Uterus (tissue), 4 donors: ENCODE measurements around the gene GPR68. TPM values are rescaled to one million over a fixed set of nuclear protein-coding genes. Genes with fewer than 3 reads are reported as not detected.
"Not testable (repeated sequence)": the region's sequence is repeated elsewhere in the genome, so short reads cannot be mapped to it uniquely, and the experiment has no call there.

Experiments
- DNase-seq, 2 donors: peaks; one replicate each; pipeline ENCODE4 v3.0.0-alpha.2; 2019 to 2020
- H3K27ac ChIP-seq, 2 donors: fragments of 200-600 bp; sonication (generic); 1 replicate in 1 of 2; 2 replicates in 1 of 2; pipeline ENCODE4 v1.5.1; 2016 to 2018
- H3K27me3 ChIP-seq, 2 donors: fragments of 200-600 bp; sonication (generic); one replicate each; pipeline ENCODE4 v1.5.1; 2018 to 2019; ENCODE audit warnings: control low read depth in 1 of 2
- H3K36me3 ChIP-seq, 2 donors: fragments of 200-600 bp; sonication (generic); one replicate each; pipeline ENCODE4 v1.5.1; 2019; ENCODE audit warnings: control low read depth in 1 of 2
- H3K4me1 ChIP-seq, 2 donors: fragments of 200-600 bp; sonication (generic); one replicate each; pipeline ENCODE4 v1.5.1; 2018 to 2019; ENCODE audit warnings: control low read depth in 1 of 2
- H3K4me3 ChIP-seq, 2 donors: fragments of 200-600 bp; sonication (generic); 1 replicate in 1 of 2; 2 replicates in 1 of 2; pipeline ENCODE4 v1.5.1; 2018 to 2019; ENCODE audit warnings: mild to moderate bottlenecking in 1 of 2
- H3K9me3 ChIP-seq, 2 donors: fragments of 200-600 bp; sonication (generic); one replicate each; pipeline ENCODE4 v1.5.1; 2019; ENCODE audit warnings: control low read depth in 1 of 2
- POLR2A ChIP-seq, 2 donors: fragments of 450-650 bp; IDR thresholded peaks; one replicate each; pipeline ENCODE4 v1.6.1; 2016; ENCODE audit warnings: antibody characterized with exemption in 2 of 2, mild to moderate bottlenecking in 1 of 2, moderate library complexity in 1 of 2
- intact Hi-C: fragments of 100-400 bp; cut with DNase I; formaldehyde crosslinking; loops from one replicate; pipeline ENCODE4 v1.15.1; 2023; ENCODE audit warnings: low total_unique reads
- total RNA-seq, 4 donors: library from RNA; depleted of rRNA in 3 of 4; stranded (reverse); fragments of >200 nt in 3 of 4; gene quantifications; one replicate each; pipeline versions ENCODE4 v1.1.0 to v1.2.4, GENCODE V29; 2014 to 2023
- TF ChIP-seq, protein P1 (sequence below), 4 experiments: fragments of 200-600 bp in 2 of 4; fragments of 450-650 bp in 2 of 4; sonication (generic) in 2 of 4; IDR thresholded peaks; one replicate each; pipeline ENCODE4 v1.5.1; 2016 to 2019; ENCODE audit warnings: antibody characterized with exemption in 4 of 4, mild to moderate bottlenecking in 2 of 4, moderate library complexity in 1 of 4
- donor health status: DM: yes; HTN: yes; CAD: no.

Gene GPR68
- total RNA-seq, 4 donors from 2014 or later: 0.48 to 0.98 TPM; not detected in 2

GRCh38 chr14:91184559-91184958 is 59.9 kb downstream of the GPR68 start:
- Histone ChIP-seq H3K27ac (no peak overlapping the region), H3K9me3 (no peaks in the 10 kb centered on the region), H3K4me3 (no peak overlapping the region), H3K27me3 (no peaks in the 10 kb centered on the region), H3K36me3 (no peaks in the 10 kb centered on the region), H3K4me1 (no peaks in the 10 kb centered on the region)
- TF ChIP-seq POLR2A (IDR thresholded peaks at IDR 0.05): no peak
- TF ChIP-seq, protein P1, sequence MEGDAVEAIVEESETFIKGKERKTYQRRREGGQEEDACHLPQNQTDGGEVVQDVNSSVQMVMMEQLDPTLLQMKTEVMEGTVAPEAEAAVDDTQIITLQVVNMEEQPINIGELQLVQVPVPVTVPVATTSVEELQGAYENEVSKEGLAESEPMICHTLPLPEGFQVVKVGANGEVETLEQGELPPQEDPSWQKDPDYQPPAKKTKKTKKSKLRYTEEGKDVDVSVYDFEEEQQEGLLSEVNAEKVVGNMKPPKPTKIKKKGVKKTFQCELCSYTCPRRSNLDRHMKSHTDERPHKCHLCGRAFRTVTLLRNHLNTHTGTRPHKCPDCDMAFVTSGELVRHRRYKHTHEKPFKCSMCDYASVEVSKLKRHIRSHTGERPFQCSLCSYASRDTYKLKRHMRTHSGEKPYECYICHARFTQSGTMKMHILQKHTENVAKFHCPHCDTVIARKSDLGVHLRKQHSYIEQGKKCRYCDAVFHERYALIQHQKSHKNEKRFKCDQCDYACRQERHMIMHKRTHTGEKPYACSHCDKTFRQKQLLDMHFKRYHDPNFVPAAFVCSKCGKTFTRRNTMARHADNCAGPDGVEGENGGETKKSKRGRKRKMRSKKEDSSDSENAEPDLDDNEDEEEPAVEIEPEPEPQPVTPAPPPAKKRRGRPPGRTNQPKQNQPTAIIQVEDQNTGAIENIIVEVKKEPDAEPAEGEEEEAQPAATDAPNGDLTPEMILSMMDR (IDR thresholded peaks at IDR 0.05): no peak
- intact Hi-C loops: no loop called here
- DNase-seq: no peak

- H3K9me3 ChIP-seq, H3K4me3 ChIP-seq, H3K27ac ChIP-seq, H3K27me3 ChIP-seq, intact Hi-C loops, DNase-seq, H3K4me1 ChIP-seq, H3K36me3 ChIP-seq: not testable (repeated sequence)
Observed at GRCh38 chr14:91182753-91183152, 61.8 kb downstream of the GPR68 start.

Other genes with a start within 250 kb of the GPR68 start
- gene RPS6KA5, start 184.1 kb downstream of the GPR68 start, total RNA-seq: 10 to 100 TPM in 2 of 4 donors, 1 to 10 TPM in 2; 3.8 to 20.0 (median 14.8) TPM
- gene DGLUCY, start 130.6 kb downstream of the GPR68 start, total RNA-seq: 10 to 100 TPM; 14.7 to 81.5 (median 61.6) TPM
- 10 to 100 TPM in 2 of 4 donors, 1 to 10 TPM in 2; 3.2 to 32.7 (median 11.0) TPM for gene CCDC88C, start 173.1 kb upstream of the GPR68 start, total RNA-seq